GM21381 (cell line): ENCODE data around the gene ZNF474.

Experiments
- ATAC-seq: cut with Tn5 transposase; IDR thresholded peaks from one replicate; pipeline ENCODE4 v1.9.1; 2021; ENCODE audit warnings: mild to moderate bottlenecking, moderate library complexity; ENCODE audit not compliant: unreplicated experiment

ZNF474 gene

DNA sequence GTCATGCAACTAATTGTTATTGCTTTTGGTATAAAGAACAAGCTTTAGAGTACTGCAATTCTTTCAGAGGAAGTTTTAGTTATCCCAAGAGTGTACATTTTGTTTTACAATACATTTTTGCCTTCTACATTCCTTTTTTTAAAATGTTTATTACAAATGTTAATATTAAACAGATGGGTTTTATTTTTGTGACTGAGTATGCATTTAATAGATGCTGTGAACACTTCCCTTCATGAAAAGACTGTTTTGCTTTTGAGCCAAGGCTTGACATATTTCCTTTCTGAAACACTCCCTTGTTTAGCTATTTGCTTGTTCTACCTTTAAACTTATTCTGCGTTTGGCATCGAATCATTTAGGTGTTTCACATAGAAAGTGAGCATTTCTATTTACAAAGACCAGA lies 14.8 kb upstream of the ZNF474 start:
- ATAC-seq, result no peak

- no peak for ATAC-seq
These were observed 10.9 kb upstream of the ZNF474 start for GRCh38 chr5:122118356-122118948.

DNA sequence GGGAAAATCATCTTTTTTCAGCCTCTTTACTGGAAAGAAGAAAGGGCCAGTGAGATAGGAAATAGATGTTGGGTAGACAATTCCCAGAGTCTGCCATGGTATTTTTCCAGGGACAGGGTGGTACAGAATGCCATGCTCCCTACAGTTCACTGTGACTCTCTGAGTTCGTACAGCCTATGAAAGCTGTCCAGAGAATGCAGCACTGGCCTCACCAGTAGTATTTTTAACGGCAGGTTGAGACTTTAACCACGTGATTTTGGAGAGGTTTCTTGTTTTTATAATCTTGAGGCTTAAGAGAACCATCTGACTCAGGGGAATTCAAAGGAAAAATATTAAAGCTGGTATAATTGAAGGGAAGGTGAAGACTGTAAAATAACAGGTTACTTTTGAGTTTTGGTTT lies 10.1 kb upstream of the ZNF474 start:
- ATAC-seq, result no peak

DNA sequence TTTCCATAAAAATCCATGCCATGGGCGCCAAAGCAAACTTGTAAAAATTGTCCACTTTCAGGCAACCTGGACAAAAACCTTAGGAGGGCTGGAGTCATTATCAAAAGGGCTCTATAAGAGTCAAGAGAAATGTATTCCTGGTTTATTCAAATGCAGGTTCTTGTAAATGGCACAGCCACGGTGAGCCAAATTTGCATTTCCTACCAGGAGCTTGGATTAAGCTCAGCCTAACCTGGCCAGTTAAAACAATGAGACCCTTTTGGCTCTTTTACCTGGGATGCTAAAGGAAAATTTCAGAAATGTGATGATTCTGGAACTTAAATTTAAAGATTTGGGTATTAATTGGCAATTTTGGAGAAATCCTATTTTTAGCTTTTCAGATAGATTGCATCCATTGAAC lies 8.9 kb upstream of the ZNF474 start:
- ATAC-seq, result no peak

DNA sequence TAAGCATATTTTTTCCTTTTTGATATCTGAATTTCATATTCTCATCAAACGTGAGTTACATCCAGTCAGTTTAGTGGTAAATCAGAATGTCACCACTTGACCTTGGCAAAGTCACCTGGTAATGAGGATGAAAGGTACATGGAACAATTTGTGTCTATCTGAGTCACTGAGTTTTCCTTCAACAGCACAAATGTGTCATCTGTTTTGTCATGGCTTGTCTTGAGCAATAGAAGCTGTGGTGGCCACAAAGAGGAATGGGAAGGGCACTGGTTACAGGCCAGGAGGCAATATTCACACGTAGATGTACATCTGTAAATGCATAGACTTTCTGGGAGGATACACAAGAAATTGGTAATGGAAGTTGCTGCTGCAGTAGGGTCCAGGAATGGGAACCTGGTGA lies 8.4 kb upstream of the ZNF474 start:
- ATAC-seq, result no peak

DNA sequence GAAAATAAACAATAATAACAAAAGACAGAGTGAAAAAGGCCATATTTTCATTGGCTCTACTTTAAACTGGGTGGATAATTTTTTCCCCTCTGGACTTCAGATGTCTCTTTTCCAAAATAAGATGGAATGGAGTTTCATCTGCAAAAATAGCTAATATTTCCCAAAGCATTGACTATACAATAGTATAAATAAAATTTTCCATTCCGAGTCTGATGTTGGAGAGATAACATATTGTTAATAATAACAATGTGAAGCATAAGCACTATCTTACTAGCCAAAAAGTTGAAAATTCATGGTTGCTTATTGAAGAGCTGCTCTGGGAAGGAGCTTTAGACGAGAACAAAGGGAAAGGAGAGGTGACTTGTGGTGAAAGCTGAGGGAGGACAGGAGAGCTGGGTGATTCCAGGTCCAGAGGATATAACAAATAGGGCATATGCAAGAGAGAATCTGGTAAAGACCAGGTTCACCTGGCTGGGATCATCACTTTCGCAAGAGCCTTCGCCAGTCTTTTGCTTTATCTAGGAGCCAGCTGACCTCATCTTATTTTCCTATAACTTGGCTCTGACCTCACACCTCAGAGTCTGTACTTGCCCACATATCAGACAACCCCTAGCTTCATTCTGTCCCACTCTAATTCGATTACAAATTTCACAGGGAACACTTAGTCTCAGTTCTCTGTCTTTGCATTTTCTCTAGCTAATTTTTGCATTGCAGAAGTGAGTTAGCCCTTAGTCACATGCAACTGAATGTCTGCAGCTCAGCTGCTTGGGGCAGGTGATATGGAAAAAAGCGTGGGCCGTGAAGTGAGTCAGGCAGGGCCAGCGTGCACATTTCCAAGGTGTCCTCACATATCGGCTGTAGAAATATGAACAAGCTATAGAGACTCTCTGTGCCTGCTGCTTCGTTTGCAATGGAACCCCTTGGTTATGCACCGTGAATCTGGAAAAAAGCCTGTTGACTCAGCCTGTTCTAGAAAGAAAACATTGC lies 7.6 kb upstream of the ZNF474 start:
- ATAC-seq, result no peak

DNA sequence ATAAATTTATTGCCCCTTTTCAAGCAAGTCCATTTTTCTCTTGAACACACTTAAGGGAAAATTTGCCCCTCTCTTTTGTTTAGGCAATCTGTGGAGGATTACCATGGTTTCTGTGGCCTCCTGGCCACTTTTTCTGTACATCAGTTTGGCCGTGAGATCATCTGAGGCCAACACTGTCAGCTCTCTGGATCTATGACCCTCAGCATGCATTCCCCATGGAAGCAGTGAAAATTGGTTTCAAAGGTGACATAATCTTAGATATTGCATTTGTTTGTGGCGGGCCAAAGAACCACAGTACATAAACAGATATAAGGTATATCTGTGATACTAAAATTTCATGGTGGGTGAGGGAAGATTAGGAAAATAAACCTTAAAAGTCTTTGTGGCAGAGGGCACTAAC lies 4.6 kb upstream of the ZNF474 start:
- no peak for ATAC-seq

DNA sequence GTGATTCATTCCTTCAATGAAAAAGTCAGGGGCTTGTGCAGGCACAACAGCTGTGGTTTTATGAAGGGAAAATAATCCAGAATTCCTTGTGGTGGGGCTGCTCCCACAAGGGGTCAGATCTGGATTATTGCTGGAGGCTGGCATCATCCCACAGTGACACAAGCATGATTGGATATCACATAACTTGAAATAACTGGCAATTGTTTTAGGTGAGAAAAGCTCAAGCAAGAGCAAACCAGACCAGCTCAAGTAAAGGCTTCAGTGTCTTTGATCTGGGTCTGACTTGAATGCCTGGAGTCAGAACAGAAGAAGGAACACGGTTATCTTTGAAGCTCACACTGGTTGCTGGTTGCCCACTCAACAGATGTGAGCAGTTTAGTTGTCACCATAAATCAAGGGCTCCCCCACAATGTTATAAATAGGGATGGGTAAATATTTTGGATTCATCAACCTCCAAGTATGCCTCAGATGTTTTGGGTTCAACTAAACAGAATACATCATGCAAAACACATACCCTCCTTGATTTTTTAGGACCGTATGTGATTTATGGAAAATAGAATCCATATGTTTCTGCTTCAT lies 3.1 kb upstream of the ZNF474 start:
- no peak for ATAC-seq

- no peak for ATAC-seq
These were observed 2.5 kb upstream of the ZNF474 start for GRCh38 chr5:122126756-122127321.

GRCh38 chr5:122130152-122130551 lies 806 bp downstream of the ZNF474 start:
- no peak for ATAC-seq

DNA sequence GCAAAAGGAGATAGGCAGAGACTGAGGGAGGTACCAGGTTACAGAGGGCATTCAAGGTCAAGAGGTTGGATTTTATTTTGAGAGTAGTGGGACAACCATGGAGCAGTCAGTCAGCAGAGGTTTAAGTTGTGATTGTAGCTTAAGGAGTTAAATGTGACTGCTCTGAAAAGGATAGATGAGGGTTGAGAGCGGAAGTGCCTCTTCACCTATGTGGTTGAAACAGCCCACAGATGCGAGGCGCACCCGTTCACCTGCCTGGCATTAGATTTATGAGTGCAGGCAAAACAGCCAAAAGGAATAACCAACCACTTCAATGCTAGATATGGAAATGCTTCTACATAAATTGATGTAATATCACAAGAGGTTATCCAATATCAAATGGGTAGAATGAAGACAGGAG lies 8.4 kb downstream of the ZNF474 start:
- ATAC-seq, result no peak

- ATAC-seq, result no peak
These were observed 9.0 kb downstream of the ZNF474 start for GRCh38 chr5:122138356-122138755.

GRCh38 chr5:122140900-122141299 lies 11.6 kb downstream of the ZNF474 start:
- ATAC-seq, result no peak

DNA sequence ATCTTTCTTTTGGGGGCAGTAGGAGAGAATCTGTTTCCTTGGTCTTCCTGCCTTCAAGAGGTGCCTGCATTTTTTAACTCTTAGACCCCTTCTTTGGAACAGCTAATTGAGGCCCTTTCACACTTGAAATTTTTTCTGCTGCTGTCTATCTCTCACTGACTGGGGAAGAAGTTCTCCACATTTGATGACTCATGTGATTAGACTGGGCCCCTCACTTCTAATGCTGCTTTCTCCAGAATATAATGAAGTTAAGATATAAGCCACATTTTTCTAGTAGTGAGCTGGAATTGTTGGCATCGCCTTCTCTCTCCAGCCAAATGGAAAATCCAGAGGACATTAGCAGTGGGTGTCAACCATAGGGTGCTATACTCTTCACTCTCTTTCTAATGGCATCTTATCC lies 12.4 kb downstream of the ZNF474 start:
- no peak for ATAC-seq

GRCh38 chr5:122142480-122143164 lies 13.3 kb downstream of the ZNF474 start:
- no peak for ATAC-seq

GRCh38 chr5:122144236-122144635 lies 14.9 kb downstream of the ZNF474 start:
- ATAC-seq, result no peak

DNA sequence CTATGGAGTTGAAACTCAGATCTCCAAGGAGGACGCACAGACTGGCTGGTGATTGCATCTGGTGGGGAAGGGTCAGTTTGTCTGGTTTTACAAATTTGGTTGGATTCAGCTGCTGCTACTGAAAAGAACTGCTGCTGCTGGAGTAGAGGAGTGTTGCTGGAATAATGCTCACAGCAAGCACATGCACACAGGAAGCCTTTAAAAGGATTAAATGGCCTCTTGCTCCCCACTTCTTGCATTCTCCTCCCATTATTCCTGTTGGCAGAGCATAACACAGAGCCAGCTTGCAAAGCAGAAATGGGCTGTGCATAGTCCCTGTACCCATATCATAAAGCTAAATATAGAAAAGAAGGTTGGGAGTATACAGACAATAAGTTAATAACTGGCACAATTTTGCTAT lies 16.6 kb downstream of the ZNF474 start:
- ATAC-seq, result no peak

DNA sequence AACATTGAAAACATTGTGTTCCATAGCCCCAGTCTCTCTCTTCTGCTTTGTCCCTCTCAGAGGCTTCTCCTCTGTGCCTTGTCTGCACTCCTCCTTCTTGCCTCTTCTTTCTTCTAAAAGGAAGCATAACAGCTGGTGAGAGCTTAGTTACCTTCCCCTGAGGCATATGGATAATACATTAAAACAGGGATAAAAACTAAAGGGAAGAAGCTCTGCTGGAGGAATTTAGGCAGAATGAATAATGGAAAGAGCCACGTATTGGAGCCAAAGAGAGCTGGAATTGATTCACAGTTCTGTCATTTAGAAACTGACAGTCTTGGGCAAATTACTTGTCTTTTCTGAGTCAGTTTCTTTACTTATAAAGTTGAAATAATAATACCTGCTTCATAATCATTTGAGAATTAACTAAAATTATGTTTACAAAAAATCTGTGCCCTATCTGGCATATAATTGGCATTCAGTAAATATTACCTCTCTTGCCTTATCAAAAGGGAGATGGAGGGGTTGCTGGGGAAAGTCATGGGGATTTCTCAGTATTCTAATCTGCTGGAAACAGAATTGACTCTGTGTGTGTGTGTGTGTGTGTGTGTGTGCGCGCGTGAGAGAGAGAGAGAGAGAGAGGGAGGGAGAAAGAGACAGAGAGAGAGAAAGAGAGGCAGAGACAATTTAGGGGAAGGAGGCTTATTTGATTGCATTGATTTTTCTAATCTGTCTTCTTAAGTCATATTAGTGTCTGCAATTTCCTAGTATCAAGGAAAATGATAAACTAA lies 20.2 kb downstream of the ZNF474 start:
- no peak for ATAC-seq

DNA sequence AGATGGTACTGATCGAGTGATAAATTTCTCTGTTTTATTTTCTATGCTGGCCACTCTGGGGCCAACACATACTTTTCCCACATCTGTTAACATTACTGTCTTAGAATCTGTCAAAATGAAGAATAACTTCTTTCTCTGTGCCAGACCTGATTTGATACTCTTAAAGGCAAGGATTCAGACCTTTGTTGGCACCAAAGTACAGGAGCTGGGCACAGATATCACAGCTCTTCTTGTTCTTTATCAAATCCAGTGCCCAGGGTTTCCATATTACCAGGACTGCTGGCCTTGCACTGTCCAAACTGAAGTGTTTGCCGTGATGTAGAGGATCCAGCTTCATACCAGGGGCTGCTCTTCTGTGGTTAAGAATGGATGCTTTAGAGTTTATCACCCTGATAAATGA lies 20.9 kb downstream of the ZNF474 start:
- no peak for ATAC-seq

- no peak for ATAC-seq
These were observed 22.3 kb downstream of the ZNF474 start for GRCh38 chr5:122151640-122152039.
